ENCODE data around the gene PRDM15.

Gene PRDM15

DNA sequence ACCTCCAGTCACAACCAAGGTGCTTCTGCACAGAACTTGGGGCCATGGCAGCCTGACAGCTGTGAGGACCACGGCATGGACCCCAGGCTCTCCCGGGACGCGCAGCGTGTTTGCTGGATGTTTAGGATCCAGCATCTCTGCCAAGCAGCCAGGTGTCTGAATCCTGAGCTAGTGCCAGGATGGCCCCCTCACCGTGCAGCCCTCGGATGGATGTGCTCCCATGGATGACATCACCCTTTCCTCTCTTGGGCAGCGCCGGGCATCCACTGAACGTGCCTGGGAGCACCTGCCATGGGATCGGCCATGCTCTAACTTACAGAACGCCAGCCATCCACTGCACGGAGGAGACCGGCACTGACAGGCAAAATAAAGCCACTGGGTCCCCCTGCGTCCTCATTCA is 53.9 kb downstream of the PRDM15 start:
- DNase-seq (ENCODE audit: low read depth in 2 of 2), result no peak

DNA sequence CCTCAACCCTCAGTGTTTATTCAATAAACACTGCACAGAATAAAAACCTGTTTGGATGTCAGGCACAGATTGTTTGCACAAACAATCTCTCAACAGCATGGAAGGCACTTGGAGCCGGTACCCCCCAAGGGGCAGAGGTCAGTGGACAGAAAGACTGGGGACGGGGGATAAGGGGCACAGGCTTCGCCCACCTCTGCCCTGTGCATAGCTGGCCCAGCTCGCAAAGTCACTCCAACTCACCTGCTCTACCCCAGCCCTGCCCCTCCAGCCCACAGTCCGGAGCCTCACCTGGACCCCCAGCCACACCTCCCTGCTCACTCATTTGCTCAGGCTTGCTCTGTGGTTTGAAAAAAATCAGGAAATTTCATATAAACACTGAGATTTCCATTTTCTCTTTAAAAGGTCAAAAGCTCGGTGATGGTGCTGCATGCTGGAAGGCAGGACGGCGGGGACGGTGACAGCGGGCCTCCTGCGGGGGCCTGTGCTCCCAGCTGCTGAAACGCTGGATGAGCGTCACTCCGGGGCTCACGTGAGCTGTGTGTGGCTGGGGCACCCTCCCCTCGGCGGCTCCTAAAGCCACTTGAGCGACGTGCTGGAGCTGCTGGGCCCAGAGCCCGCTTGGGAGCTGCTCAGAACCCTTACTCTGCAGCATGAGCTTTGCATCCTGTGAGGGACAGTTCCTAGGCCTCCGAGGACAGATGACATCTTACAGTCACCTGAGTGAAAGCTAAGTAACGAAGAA is 54.5 kb downstream of the PRDM15 start:
- no peak for DNase-seq (ENCODE audit: low read depth in 2 of 2)

DNA sequence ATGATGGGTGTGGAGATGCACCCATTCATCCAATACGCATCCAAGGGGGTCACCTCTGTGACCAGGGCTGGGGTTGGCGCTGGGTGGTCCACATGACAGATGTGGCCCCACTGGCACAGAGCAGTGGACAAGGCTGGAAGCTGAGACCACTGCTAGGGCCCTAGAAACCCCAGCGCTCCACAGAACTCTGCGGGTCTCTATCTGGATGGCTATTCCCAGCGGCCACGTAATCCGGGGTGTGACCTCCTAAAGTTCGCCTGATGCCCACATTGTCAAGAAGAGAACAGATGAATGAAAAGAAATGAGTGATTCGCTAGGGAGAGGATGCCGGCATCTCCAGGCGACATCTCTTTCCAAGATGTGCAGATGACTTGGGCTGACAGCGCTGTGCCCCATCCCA is 55.2 kb downstream of the PRDM15 start:
- DNase-seq (ENCODE audit: low read depth in 2 of 2), result no peak

DNA sequence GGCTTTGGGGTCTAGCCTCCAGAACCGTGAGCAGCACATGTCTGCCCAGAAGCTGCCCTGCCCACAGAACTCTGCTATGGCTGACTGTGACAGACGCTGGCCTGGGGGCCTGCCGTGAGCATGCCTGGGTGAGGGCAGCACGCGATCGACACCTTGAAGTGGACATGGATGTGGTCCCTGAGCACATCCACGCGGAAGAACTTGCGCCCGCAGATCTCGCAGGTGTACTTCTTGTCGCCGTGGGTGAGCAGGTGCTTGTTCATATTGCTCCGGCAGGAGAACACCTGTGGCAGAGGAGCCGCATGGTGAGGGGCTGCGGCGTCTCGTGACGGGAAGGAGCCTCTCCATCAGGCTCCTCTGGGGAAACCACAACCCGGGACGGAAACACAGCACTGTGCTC is 56.0 kb downstream of the PRDM15 start:
- DNase-seq (ENCODE audit: low read depth in 2 of 2), result no peak

DNA sequence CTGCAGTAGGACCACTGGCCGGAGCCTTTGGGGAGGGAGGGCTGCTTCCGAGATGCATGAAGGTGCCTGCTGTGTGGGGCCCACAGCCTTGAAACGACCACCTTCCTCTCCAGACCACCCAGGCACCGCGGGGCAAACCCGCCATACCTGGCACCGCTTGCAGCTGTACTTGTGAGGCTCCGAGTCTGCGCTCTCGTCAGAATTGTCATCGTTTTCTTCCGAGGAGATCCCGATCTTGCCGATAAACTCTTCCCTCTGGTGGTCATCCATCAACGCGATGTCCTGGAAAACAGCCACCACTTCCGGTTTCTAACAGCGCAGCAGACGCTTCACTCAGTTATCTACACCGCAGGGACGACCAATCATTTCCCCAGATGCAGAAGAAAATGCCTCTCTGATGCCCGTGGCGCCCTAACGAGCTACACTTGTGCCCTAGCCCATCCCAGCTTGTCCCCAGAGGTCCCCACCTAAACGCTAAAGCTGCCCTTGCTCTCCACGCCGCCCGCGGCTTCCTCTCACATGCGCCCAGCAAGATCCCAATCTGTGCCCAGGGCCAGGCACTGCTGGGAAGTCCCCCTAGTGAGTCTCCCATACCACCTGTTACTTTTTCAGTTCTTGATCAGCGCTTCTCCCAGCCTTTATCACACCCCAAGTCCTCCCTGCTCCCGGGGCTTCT is 57.2 kb downstream of the PRDM15 start:
- DNase-seq (ENCODE audit: low read depth in 2 of 2), result no peak

DNA sequence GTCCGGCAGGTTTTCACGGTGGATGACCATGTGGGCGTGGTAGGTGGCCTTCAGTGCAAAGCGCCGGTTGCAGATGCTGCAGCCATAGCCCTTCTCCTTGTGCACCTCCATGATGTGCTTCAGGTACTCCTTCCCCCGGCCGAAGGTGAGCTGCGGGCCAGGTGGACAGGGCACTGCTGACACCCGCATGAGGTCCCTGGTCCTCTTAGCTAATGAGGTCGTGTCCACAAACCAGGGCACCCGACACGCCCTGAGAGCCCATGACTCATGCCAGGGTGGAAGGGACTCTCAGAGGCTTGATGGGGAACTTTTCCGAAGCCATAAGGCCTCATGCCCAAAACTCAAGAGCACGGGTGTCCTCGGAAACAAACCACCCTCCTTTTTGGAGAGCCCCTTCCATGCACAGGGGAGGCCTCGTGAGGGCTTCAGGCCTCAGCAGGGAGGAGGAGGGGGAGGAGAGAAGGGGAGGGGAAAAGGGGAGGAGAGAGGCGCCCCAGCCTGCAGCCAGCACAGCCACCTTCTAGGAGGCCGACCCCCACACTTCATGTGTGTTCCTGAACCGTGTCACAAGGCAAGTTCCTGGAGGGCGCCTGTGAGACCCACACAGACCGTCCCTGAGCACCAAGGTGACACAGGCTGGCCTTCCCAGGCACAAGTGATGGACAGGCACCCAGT is 57.9 kb downstream of the PRDM15 start:
- DNase-seq (ENCODE audit: low read depth in 2 of 2), result no peak

DNA sequence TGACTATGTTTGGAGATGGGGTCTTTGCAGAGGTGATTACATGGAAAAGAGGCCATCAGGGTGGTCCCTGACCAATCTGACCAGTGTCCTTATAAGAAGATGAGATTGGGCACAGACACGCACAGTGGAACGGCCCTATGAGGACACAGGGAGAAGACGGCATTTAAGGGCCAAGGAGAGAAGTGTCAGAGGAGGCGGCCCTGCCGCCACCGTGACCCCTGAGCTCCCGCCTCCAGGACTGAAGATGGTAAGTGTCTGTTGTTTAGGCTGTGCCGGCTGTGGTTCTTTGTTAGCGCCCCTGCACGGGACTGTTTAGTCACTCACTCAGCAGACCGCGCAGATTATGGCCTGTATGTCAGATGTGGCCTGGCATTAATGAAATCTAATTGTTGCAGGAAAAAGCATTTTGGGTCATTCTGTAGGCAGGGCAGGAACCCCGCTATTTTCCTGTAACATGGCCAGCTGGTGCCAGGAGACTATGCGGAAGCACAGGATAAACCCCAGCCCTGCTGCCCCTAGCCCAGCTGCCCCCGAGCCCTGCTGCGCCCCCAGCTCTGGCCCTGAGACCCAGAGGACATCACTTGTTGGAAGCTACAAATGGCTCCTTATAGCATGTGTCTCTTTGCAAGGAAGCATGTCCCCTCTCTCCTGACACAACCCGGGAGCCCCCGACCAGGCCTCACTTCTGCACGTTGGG is 58.6 kb downstream of the PRDM15 start:
- DNase-seq (ENCODE audit: low read depth in 2 of 2), result no peak

DNA sequence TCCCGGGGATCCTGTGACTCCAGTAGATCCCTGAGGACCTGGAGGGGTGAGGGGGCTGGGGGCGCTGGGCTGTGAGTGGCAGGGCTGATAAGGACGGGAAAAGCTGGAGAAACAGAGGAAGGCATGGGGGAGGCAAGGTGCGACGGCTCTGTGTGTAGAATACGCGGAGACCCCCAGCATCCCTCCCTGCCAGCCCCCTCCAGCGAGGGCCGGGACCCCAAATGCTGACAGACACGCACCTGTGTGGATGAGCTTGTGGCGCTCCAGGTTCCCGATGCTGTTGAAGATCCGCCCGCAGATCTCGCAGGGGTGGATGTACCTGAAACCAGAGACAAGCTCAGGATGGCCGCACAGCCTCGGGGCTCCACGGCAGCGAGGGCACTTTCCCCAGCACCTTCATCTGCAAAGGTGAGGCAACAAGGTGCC is 59.3 kb downstream of the PRDM15 start:
- DNase-seq (ENCODE audit: low read depth in 2 of 2), result no peak

DNA sequence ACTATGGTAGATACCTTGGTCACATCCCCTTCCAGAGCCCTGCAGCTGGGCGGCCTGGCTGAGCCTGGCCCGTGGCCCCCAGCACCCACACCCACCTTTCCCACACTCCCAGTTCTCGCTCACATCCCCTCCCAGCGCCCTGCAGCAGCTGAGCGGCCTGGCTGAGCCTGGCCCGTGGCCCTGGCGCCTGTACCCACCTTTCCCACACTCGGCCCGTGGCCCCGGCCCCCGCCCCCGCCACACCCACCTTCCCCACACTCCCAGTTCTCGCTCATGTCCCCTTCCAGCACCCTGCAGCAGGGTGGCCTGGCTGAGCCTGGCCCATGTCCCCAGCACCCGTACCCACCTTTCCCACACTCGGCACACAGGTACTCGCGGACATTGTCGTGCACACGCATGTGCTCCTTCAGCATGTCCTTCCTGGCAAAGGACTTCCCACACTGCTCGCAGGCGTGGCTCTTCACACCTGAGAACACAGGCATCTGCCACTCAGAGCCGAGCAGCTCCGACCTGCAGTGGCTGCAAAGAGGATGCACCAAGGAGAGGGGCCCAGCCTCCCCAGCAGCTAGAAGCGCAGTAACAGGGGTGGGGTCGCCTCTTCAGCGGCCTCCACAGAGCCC is 59.8 kb downstream of the PRDM15 start:
- DNase-seq (ENCODE audit: low read depth in 2 of 2), result no peak

DNA sequence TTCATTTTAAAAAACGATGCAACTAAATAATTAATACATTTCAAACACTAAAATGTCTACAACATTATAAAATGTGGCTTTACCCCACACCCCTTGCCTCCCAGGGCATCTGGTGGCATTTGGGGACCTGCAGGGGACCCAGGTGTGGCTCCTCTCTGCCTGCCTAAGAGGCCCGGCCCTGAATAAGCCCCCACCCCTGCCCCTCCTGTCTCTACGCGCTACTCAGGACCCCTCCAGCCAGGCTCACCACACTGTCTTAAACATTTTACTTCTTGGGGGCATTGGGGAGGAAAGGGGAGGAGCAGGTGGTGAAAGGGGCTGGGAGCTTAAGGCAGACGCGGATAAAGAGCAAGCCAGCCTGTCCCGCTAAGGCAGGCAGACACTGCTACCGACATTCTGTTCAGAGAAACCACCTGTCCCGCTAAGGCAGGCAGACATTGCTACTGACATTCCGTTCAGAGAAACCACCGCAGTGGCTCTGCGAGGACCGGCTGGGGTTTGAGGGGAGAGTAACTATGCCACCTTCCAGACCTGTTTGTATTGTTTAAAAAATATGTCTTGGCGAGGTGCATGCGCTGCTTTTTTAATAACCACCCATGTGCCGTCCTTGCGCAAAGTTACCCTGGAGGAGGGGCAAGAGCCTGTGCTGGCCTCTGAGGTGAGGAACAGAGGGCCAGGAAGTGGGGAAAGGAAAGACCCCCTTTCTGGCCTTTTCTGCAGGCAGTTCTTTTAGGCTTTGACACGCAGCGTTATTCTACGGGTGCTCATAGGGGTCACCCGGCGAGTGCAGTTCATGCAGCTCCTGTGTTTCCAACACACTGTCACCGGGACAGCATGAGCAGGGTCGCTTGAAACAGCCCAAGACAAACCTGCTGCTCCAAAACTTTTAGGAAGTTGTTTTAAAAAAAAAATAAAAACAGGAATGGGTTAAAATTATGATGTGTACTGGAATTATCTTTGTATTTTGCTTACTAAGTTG is 61.0 kb downstream of the PRDM15 start:
- no peak for DNase-seq (ENCODE audit: low read depth in 2 of 2)

DNA sequence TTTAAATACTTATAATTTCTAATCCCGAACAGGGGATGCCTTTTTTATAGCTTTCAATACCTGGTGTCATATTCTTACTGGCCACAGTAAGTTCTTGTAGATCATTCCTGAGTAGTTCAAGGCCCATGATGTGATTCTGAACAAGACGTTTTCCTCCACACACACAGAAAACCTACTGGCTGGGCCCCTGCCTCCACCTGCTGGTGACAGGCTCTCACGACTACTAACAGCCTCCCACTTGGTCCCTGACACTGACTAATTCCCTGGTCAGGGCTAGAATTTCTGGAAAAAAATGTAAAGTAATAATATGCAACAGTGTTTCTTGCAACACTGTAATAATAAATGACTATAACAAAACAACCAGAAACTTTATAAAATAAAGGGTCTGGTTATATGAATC is 61.9 kb downstream of the PRDM15 start:
- DNase-seq (ENCODE audit: low read depth in 2 of 2), result no peak

DNA sequence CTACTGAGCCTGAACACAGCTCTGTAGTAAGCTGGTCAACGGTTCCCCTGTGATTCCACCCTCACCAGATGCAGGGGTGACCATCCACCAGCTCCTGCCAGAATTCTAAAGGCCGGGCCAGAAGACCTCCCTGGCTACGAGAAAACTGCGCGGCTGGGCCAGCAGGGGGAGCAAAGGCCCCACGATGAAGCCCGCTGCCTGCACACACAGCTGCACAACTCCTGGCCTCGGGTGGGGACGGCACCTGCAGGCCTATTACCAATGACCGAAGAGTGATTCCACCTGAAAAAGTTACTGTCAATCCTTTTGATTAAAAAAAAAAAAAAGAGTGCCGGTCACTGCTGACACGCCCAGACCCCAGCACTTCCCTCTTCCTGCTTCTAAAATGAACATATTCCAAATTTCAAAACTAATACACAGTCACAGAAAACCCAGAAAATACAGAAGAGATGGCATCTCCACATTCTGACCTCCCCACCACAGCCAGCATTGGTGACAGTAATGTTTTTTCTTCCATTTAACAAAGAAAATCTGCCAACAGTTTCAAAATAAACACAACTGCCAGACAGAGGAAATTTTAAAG is 62.5 kb downstream of the PRDM15 start:
- peak; percentile 14 to 15 for DNase-seq (ENCODE audit: low read depth in 2 of 2)

DNA sequence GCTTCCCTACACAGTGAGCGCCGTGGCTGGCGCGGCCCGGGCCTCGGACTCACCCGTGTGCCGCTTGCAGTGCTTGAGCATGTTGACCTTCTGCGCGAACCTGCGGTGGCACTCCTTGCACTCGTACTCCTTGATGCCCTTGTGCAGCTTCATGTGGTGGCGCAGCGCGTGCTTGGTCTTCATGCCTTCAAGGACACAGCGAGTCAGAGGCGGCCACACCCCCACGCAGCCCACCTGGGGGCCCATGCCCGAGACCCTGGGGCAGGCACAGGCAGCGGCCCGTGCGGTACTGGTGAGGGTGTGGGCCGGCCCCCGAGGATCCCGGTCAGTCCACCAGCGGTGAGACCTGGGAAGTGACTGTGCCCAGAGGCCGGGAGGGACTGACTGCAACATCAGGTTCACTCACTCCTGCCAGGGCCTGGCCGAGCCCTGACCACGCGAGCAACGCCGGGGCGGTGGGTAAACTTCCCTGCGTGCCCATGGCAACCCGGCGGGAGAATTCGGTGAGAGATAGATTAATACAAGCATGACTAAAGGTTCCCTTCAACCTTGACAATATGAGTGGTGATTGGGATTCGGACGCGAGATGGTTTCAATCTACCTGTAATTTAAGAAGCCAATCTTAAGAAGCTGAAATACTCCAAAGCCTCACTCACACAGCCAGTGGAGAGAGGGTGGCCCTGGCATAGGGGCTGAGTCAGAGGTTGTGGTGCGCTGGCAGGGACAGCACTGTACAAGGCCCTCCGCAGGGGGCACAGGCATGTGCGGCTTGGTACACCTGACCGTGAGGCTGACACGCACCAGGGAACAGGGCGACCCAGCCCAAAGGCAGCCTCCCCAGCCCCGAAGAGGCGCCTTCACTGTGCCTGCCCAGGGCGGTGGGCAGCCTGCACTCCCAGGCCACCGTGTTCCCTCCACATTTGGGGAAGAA is 63.2 kb downstream of the PRDM15 start:
- DNase-seq (ENCODE audit: low read depth in 2 of 2), result no peak

DNA sequence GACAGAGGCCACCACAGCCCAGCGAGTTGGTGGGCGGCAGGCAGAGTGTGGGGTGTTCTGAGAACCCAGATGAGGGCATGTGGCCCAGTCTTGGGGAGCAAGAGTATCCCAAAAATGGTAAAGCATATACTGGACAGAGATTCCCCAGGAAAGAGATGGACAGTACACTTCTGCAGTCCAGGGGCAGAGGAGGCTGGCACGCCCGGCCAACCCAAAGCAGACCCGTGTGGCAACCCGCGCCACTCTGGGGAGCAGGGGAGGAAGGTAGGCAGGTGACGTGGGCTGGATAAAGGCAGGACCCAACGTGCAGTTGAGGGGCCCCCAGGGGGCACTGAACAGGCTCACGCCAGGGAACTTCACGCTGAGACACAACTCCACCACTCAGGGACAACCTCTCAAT is 65.9 kb downstream of the PRDM15 start:
- no peak for DNase-seq (ENCODE audit: low read depth in 2 of 2)

DNA sequence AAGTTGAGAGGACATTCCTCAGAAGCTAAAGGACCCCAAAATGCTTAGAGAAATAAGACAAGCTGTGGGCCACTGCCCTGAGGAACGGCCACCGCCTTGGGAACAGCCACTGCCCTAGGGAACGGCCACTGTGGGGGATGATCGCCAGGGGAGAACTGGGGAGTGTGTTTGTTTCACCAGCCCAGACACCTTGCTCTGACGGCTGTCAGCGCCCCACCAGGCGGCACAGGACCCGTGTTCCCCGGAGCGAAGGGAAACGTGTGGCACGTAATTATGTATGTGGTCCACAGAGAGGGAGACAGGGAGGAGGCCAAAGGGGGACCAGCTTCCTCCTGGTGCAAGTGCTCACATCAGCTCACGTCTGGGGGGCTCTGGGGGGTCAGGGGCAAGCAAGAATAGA is 66.5 kb downstream of the PRDM15 start:
- DNase-seq (ENCODE audit: low read depth in 2 of 2), result no peak

DNA sequence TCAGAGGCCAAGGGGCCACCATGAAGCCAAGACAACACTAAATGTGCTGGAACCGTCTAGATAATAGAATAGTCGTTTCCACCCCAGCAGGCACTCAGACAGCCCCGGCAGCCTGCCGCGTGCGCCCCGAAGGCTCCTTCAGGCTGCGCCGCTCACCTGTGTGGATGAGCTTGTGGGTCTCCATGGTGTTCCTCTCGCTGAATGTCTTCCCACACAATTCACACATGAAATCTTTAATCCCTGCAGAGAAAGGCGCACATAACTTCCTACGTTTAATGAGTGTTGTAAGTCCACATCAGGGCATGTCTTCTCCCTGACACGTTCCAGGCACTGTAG is 68.6 kb downstream of the PRDM15 start:
- DNase-seq (ENCODE audit: low read depth in 2 of 2), result no peak

DNA sequence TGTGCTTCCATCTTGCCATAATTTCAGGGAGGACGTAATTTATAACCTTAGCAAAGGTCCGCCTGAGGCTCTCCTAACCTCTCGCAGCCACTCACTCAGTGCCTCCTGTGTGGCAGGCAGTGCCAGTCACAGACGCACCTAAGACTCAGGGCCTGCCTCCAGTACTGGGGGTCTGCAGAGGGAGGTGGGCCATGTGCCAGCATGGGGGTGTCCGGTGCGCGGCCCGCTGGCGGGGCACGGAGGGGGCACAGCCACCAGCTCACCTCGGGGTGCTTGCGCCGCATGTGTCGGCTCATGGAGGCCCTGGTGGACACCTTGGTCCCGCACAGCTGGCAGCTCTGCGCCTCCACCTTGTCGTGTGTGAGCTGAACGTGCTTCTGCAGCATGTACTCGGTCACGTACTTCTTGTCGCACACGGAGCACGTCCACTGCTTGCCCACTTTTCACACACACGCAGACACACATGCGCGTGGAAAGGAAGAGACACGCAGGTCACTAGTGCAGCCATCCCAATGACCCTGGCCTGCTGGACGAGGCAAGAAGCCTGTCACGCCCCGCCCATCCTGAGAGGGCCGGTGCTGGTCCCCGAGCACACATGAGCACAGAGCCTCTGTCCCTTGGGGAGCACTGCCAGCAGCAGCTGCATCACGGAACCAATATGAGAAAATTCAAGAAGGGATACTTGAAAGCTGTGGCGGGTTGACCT is 69.1 kb downstream of the PRDM15 start:
- DNase-seq (ENCODE audit: low read depth in 2 of 2), result no peak

DNA sequence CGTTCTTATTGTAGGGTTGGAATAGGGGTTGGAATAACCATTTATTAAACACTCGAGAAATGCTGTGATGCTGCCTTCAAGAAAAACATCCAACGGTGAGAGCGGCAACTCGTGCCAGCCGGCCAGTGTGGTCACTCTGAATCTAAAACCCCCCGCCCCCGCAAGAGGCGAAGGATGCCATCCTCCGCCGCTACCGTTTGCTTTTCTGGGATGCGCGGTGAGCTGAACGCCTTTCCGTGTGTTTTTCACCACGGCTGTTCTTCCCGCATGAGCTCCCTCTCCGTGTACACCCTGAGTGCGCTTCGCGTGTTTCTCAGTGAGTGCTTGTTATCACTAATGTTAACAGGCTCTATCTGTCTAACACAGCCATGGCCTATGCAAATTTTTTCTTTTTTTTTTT is 70.3 kb downstream of the PRDM15 start:
- DNase-seq (ENCODE audit: low read depth in 2 of 2), result no peak

DNA sequence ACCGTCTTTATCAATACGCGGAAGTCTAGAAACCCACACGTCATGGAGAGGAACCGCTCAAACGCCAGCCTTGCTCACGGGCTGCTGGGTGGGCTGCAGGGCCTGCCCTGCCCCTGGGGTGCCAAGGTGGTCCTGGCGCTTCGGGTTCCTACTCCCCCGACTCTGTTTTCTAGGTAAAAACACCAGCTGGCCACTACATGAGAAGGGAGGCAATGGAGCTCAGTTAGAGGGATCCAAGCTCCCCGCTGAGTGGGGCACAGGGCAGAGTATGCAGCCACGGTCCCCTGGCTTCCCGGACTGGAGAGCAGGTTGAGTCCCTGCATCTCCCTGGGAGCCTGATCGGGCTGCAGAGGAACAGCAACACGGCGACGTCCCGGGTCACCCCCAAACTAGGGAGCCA is 71.0 kb downstream of the PRDM15 start:
- no peak for DNase-seq (ENCODE audit: low read depth in 2 of 2)

Measured in stimulated activated CD8-positive, alpha-beta memory T cell treated with anti-CD3 and anti-CD28 coated beads, Interleukin-7, amount 100 ng/mL, for 1 hour (primary cell).